Measurements from ENCODE around the gene ZDHHC8. TPM values are rescaled to one million over a fixed set of nuclear protein-coding genes. Genes with fewer than 3 reads are reported as not detected.
A peak's percentile ranks its signal among the peaks of the same experiment; 100 is the strongest.

The ZDHHC8 gene
- total and polyA plus RNA-seq, 10 of the 15 experiments (the other 5 are each of a cell fraction or from before 2014, with no cell fraction given) = 0.03 to 46.3 (median 5.3) TPM

DNA sequence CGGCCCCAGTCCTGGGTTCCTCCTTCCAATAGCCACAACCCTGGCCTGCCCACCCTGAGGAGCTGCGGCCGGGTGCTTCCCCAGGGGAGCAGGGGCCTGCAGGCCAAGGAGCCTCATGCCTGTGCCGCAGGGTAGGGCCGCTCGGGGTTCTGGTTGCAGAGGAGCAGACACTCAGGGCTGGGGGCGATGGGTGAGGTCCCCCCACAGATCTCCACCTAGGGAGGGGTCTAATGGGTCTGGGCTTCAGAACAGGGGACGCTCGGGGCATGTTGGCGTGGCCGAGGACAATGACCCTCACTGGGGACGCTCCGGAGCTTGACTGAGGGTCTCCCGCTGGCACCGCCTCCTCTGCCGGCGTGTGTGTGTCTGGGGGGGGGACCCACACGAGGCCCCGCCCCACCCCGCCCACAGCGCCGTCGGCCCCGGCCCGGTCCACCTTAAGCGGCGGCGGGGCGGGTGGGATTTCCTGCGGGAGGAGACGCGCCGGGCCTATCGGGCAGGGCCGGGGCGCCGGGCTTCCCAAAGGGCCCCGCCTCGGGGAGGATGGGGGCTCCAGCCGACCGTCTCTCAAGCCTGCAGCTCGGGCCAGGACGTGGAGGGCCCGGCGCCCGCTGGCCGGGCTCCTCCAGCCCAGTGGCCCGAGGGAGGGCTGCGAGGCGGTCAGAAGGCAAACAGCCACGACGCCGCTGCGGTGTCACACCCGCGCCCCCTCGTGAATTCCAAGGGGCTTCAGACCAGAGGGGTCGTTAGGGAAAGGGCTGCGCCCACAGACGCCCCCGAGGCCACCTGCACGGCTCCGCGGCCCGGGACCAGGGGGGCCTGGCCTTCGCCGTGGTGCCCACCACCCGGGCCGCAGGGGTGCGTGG is 640 bp upstream of the ZDHHC8 start:
- Histone ChIP-seq H3K27me3 (replicated peaks in 1 of 2; ENCODE audit: control insufficient read depth in 2 of 2, insufficient read depth in 2 of 2, low read length in 1 of 2) (no peaks in the 10 kb centered on the region), H3K4me2 (ENCODE audit: control insufficient read depth, insufficient read depth) (peak overlapping the region; percentile 74), H3K27ac (ENCODE audit: control insufficient read depth, insufficient read depth) (peak overlapping the region; percentile 52), H3K9ac (ENCODE audit: control insufficient read depth, insufficient read depth, low read length) (peak overlapping the region; percentile 73), H3K79me2 (ENCODE audit: control insufficient read depth, insufficient read depth, low read length) (peaks cover 7% of the 10 kb centered on the region), H4K20me1 (ENCODE audit: control insufficient read depth, insufficient read depth) (no peaks in the 10 kb centered on the region), H3K4me3 (peak overlapping the region; percentile 67; the same call in 1 of the 2 replicates), H3K9me3 (replicated peaks; ENCODE audit: control insufficient read depth, insufficient read depth, low read length) (no peaks in the 10 kb centered on the region), H3K36me3 (ENCODE audit: control insufficient read depth in 2 of 2, insufficient read depth in 2 of 2, low read length in 1 of 2) (peaks cover 11 to 14% of the 10 kb centered on the region in 2 experiments; a peak in 3 of 4 replicates), H2AFZ (ENCODE audit: control insufficient read depth, low read depth, low read length) (peak overlapping the region; percentile 80), H3K4me1 (ENCODE audit: control insufficient read depth, insufficient read depth, low read length) (peaks cover 12% of the 10 kb centered on the region)
- in situ Hi-C loops (cut with MboI) (no loop called here), intact Hi-C loops (cut with micrococcal nuclease; ENCODE audit: unreplicated experiment) (no loop called here)
- no peak for DNase-seq (ENCODE audit: low read depth, low spot score)
- ChIA-PET SMC1A (ENCODE audit: uncharacterized antibody, unreplicated experiment) (interaction anchor here (1.5 kb wide), 1 partner anchor 13 kb away, joined by 5 read pairs; no protein-coding TSS in a partner anchor), RAD21 (ENCODE audit: unreplicated experiment) (interaction anchor here (0.6 kb wide), 1 partner anchor 168 kb away, joined by 3 read pairs; no protein-coding TSS in a partner anchor), CTCF (interaction anchor here (1.0 to 2.1 kb wide), 2 partner anchors 10 to 162 kb away, joined by 4 to 7 read pairs; no protein-coding TSS in a partner anchor), POLR2A (no interaction called here)
- ATAC-seq = peak; percentile 85
- no peak for FAIRE-seq
- WGBS (ENCODE audit: insufficient coverage, insufficient replicate concordance, low lambda C conversion rate, missing lambda C conversion rate) = 4% methylated on average over 46 of the region's 70 CpGs
- no TSS peak for BruUV-seq (replicated peaks)
- TF ChIP-seq NFYB (IDR thresholded peaks at IDR 0.05; ENCODE audit: insufficient read depth, low read depth, low read length) = peak; percentile 46; the same call in 1 of the 2 replicates
- TF ChIP-seq ATF7 (IDR thresholded peaks at IDR 0.05; ENCODE audit: low read depth) = no peak
- 0 out of 2 replicates have a peak, but pooled peaks have one; percentile 27 for TF ChIP-seq NR2F1 (conservative IDR thresholded peaks at IDR 0.05)
- TF ChIP-seq YBX1 (IDR thresholded peaks at IDR 0.05) = no peak
- peak; percentile 55 for TF ChIP-seq LARP7 (IDR thresholded peaks at IDR 0.05)
- no peak for TF ChIP-seq BCL11A (IDR thresholded peaks at IDR 0.05; ENCODE audit: low read depth, low read length)
- TF ChIP-seq EGR1 (IDR thresholded peaks at IDR 0.05; ENCODE audit: borderline replicate concordance in 1 of 2, low read depth in 2 of 2, low read length in 2 of 2) = peak in 1 of 2 experiments; percentile 50; a peak in 1 of 3 replicates
- no peak for TF ChIP-seq CBFB (IDR thresholded peaks at IDR 0.05; ENCODE audit: low read depth)
- TF ChIP-seq, protein P1, sequence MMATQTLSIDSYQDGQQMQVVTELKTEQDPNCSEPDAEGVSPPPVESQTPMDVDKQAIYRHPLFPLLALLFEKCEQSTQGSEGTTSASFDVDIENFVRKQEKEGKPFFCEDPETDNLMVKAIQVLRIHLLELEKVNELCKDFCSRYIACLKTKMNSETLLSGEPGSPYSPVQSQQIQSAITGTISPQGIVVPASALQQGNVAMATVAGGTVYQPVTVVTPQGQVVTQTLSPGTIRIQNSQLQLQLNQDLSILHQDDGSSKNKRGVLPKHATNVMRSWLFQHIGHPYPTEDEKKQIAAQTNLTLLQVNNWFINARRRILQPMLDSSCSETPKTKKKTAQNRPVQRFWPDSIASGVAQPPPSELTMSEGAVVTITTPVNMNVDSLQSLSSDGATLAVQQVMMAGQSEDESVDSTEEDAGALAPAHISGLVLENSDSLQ (IDR thresholded peaks at IDR 0.05) = no peak
- TF ChIP-seq KLF5 (IDR thresholded peaks at IDR 0.05; ENCODE audit: partially characterized antibody) = no peak
- no peak for TF ChIP-seq PAX8 (IDR thresholded peaks at IDR 0.05)
- TF ChIP-seq, protein P2, sequence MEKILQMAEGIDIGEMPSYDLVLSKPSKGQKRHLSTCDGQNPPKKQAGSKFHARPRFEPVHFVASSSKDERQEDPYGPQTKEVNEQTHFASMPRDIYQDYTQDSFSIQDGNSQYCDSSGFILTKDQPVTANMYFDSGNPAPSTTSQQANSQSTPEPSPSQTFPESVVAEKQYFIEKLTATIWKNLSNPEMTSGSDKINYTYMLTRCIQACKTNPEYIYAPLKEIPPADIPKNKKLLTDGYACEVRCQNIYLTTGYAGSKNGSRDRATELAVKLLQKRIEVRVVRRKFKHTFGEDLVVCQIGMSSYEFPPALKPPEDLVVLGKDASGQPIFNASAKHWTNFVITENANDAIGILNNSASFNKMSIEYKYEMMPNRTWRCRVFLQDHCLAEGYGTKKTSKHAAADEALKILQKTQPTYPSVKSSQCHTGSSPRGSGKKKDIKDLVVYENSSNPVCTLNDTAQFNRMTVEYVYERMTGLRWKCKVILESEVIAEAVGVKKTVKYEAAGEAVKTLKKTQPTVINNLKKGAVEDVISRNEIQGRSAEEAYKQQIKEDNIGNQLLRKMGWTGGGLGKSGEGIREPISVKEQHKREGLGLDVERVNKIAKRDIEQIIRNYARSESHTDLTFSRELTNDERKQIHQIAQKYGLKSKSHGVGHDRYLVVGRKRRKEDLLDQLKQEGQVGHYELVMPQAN (conservative IDR thresholded peaks at IDR 0.05) = peak; percentile 66
- TF ChIP-seq RB1 (IDR thresholded peaks at IDR 0.05; ENCODE audit: borderline replicate concordance) = no peak
- TF ChIP-seq, protein P3, sequence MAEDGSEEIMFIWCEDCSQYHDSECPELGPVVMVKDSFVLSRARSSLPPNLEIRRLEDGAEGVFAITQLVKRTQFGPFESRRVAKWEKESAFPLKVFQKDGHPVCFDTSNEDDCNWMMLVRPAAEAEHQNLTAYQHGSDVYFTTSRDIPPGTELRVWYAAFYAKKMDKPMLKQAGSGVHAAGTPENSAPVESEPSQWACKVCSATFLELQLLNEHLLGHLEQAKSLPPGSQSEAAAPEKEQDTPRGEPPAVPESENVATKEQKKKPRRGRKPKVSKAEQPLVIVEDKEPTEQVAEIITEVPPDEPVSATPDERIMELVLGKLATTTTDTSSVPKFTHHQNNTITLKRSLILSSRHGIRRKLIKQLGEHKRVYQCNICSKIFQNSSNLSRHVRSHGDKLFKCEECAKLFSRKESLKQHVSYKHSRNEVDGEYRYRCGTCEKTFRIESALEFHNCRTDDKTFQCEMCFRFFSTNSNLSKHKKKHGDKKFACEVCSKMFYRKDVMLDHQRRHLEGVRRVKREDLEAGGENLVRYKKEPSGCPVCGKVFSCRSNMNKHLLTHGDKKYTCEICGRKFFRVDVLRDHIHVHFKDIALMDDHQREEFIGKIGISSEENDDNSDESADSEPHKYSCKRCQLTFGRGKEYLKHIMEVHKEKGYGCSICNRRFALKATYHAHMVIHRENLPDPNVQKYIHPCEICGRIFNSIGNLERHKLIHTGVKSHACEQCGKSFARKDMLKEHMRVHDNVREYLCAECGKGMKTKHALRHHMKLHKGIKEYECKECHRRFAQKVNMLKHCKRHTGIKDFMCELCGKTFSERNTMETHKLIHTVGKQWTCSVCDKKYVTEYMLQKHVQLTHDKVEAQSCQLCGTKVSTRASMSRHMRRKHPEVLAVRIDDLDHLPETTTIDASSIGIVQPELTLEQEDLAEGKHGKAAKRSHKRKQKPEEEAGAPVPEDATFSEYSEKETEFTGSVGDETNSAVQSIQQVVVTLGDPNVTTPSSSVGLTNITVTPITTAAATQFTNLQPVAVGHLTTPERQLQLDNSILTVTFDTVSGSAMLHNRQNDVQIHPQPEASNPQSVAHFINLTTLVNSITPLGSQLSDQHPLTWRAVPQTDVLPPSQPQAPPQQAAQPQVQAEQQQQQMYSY (CRISPR knock-in tag; IDR thresholded peaks at IDR 0.05) = no peak
- no peak for TF ChIP-seq CBX5 (IDR thresholded peaks at IDR 0.05; ENCODE audit: low read depth)
- no peak for TF ChIP-seq ZNF384 (IDR thresholded peaks at IDR 0.05; ENCODE audit: borderline replicate concordance, low read depth, low read length)
- TF ChIP-seq HDAC2 (IDR thresholded peaks at IDR 0.05) = no peak
- no peak for TF ChIP-seq RBBP5 (conservative IDR thresholded peaks at IDR 0.05)

All from GM12878 (cell line).